Tibial nerve (tissue), 4 donors: Measurements from ENCODE around the gene PBLD.

ENCODE experiments used
- CTCF ChIP-seq, 5 experiments: fragments of 200-600 bp in 3 of 5; fragments of 450-650 bp in 2 of 5; sonication (generic) in 3 of 5; IDR thresholded peaks; one replicate each; pipeline ENCODE4 v1.5.1; 2016 to 2019; ENCODE audit warnings: antibody characterized with exemption in 5 of 5, mild to moderate bottlenecking in 3 of 5, moderate library complexity in 2 of 5
- EP300 ChIP-seq, 2 donors: sonication (generic); formaldehyde crosslinking; IDR thresholded peaks; one replicate each; pipeline ENCODE4 v1.6.1; 2017; ENCODE audit warnings: antibody characterized with exemption in 2 of 2, mild to moderate bottlenecking in 1 of 2

- TF ChIP-seq CTCF (IDR thresholded peaks at IDR 0.05): no peak
- TF ChIP-seq EP300 (IDR thresholded peaks at IDR 0.05): no peak
These were observed 59.9 kb downstream of the PBLD start for GRCh38 chr10:68272833-68273232.
